HEK293T (cell line): ENCODE results near the gene MIOX.

Experiments
- CTCF ChIA-PET: fragments of 350-600 bp; formaldehyde crosslinking; extraction: SDS; loops from one replicate; lab custom pipeline; 2021; ENCODE audit warnings: antibody characterized with exemption, inconsistent platforms; lab: Yijun Ruan, JAX
- POLR2A ChIA-PET: fragments of 350-600 bp; formaldehyde crosslinking; extraction: SDS; loops from one replicate; lab custom pipeline; 2020; ENCODE audit warnings: antibody characterized with exemption, inconsistent platforms; lab: Yijun Ruan, JAX
- DNase-seq: peaks from one replicate; pipeline ENCODE4 v3.0.0; 2012; ENCODE audit warnings: mixed read lengths; ENCODE audit errors: extremely low spot score
- ARNT ChIP-seq: fragments of 450-650 bp; IDR thresholded peaks from 2 replicates; pipeline ENCODE4 v1.6.1; 2017; ENCODE audit warnings: mild to moderate bottlenecking
- BHLHE40 ChIP-seq: fragments of 450-650 bp; IDR thresholded peaks from 2 replicates; pipeline ENCODE4 v1.6.1; 2016; ENCODE audit warnings: mild to moderate bottlenecking, moderate library complexity, borderline replicate concordance
- CTBP1 ChIP-seq: fragments of 450-650 bp; IDR thresholded peaks from 2 replicates; pipeline ENCODE4 v1.6.1; 2016; ENCODE audit warnings: borderline replicate concordance
- ELF4 ChIP-seq: fragments of 450-650 bp; IDR thresholded peaks from 2 replicates; pipeline ENCODE4 v1.6.1; 2017; ENCODE audit warnings: antibody characterized with exemption
- FOXA1 ChIP-seq: fragments of 450-650 bp; IDR thresholded peaks from 2 replicates; pipeline ENCODE4 v1.6.1; 2016; ENCODE audit warnings: mild to moderate bottlenecking
- FOXK2 ChIP-seq: fragments of 450-650 bp; IDR thresholded peaks from 2 replicates; pipeline ENCODE4 v1.6.1; 2016; ENCODE audit warnings: mild to moderate bottlenecking
- FOXM1 ChIP-seq: fragments of 450-650 bp; IDR thresholded peaks from 2 replicates; pipeline ENCODE4 v1.6.1; 2017; ENCODE audit warnings: mild to moderate bottlenecking, borderline replicate concordance
- HDGF ChIP-seq: fragments of 450-650 bp; IDR thresholded peaks from 2 replicates; pipeline ENCODE4 v1.6.1; 2017; ENCODE audit warnings: antibody characterized with exemption, borderline replicate concordance
- L3MBTL2 ChIP-seq: fragments of 450-650 bp; conservative IDR thresholded peaks from 2 replicates; pipeline ENCODE4 v1.6.1; 2016; ENCODE audit warnings: mild to moderate bottlenecking
- LEF1 ChIP-seq: fragments of 450-650 bp; IDR thresholded peaks from 2 replicates; pipeline ENCODE4 v1.6.1; 2017; ENCODE audit warnings: mild to moderate bottlenecking, borderline replicate concordance
- NFRKB ChIP-seq: fragments of 450-650 bp; IDR thresholded peaks from 2 replicates; pipeline ENCODE4 v1.6.1; 2016; ENCODE audit warnings: mild to moderate bottlenecking, moderate library complexity
- PKNOX1 ChIP-seq: fragments of 450-650 bp; IDR thresholded peaks from 2 replicates; pipeline ENCODE4 v1.6.1; 2016
- SP1 ChIP-seq: fragments of 450-650 bp; IDR thresholded peaks from 2 replicates; pipeline ENCODE4 v1.6.1; 2017
- SUZ12 ChIP-seq: fragments of 450-650 bp; IDR thresholded peaks from 2 replicates; pipeline ENCODE4 v1.6.1; 2016; ENCODE audit warnings: mild to moderate bottlenecking
- TARDBP ChIP-seq: fragments of 450-650 bp; IDR thresholded peaks from 2 replicates; pipeline ENCODE4 v1.6.1; 2016
- ZNF384 ChIP-seq: fragments of 450-650 bp; IDR thresholded peaks from 2 replicates; pipeline ENCODE4 v1.6.1; 2016

Gene MIOX

GRCh38 chr22:50454556-50455075 lies 32.0 kb upstream of the MIOX start:
- no peak for DNase-seq
- CTCF ChIA-PET, result no interaction called here
- TF ChIP-seq SUZ12 (no peak), CTBP1 (no peak), TARDBP (no peak), FOXM1 (no peak), LEF1 (no peak), HDGF (no peak), ARNT (no peak), ZNF384 (no peak), BHLHE40 (no peak), SP1 (no peak), NFRKB (no peak), L3MBTL2 (no peak), FOXK2 (no peak), PKNOX1 (no peak), ELF4 (no peak), FOXA1 (no peak)
- POLR2A ChIA-PET, result interaction anchor here (1.5 kb wide), 1 partner anchor 53 kb away, joined by 5 read pairs; the partner anchor contains the start of gene LMF2

GRCh38 chr22:50455201-50455600 lies 31.5 kb upstream of the MIOX start:
- ChIA-PET CTCF (no interaction called here), POLR2A (interaction anchor here (1.5 kb wide), 1 partner anchor 52 kb away, joined by 5 read pairs; the partner anchor contains the start of gene LMF2)
- no peak for DNase-seq
- no peak for TF ChIP-seq ARNT

GRCh38 chr22:50456026-50456425 lies 30.6 kb upstream of the MIOX start:
- CTCF ChIA-PET, result no interaction called here
- TF ChIP-seq FOXM1 (no peak), CTBP1 (no peak), PKNOX1 (no peak), ZNF384 (no peak), ELF4 (no peak), SUZ12 (no peak), L3MBTL2 (no peak), NFRKB (no peak), BHLHE40 (no peak), FOXK2 (no peak), LEF1 (no peak), FOXA1 (no peak)
- no peak for DNase-seq
- POLR2A ChIA-PET, result interaction anchor here (1.5 kb wide), 1 partner anchor 52 kb away, joined by 5 read pairs; the partner anchor contains the start of gene LMF2

GRCh38 chr22:50456466-50457234 lies 30.0 kb upstream of the MIOX start:
- no peak for DNase-seq
- no peak for TF ChIP-seq BHLHE40
- CTCF ChIA-PET, result interaction anchor here (0.6 kb wide), 1 partner anchor 69 kb away, joined by 3 read pairs; the partner anchor contains the start of gene SCO2
- POLR2A ChIA-PET, result no interaction called here

GRCh38 chr22:50459016-50459415 lies 27.6 kb upstream of the MIOX start:
- no peak for DNase-seq
- CTCF ChIA-PET, result no interaction called here

GRCh38 chr22:50459496-50460140 lies 27.0 kb upstream of the MIOX start:
- CTCF ChIA-PET, result no interaction called here
- POLR2A ChIA-PET, result no interaction called here
- TF ChIP-seq HDGF (no peak), NFRKB (no peak), PKNOX1 (no peak), FOXK2 (no peak), FOXM1 (no peak), ARNT (no peak), ZNF384 (no peak), LEF1 (no peak)
- DNase-seq, result no peak

More at GRCh38 chr22:50459016-50459415, 27.6 kb upstream of the MIOX start:
- POLR2A ChIA-PET, result no interaction called here
- TF ChIP-seq L3MBTL2 (no peak), FOXA1 (no peak)

- no peak for TF ChIP-seq LEF1
- no peak for TF ChIP-seq HDGF
- TF ChIP-seq SP1, result no peak
- TF ChIP-seq ARNT, result no peak
- TF ChIP-seq NFRKB, result no peak
- no peak for DNase-seq
- ChIA-PET CTCF (no interaction called here), POLR2A (interaction anchor here (1.4 kb wide), 1 partner anchor 13 kb away, joined by 4 read pairs; no protein-coding TSS in a partner anchor)
Measured at GRCh38 chr22:50460938-50461337, 25.7 kb upstream of the MIOX start.
